ENCODE results near the gene TBC1D1. TPM values are rescaled to one million over a fixed set of nuclear protein-coding genes. Genes with fewer than 3 reads are reported as not detected.

TBC1D1 gene
- total and polyA plus RNA-seq, 5 donors = 86.7 to 134 (median 116) TPM

DNA sequence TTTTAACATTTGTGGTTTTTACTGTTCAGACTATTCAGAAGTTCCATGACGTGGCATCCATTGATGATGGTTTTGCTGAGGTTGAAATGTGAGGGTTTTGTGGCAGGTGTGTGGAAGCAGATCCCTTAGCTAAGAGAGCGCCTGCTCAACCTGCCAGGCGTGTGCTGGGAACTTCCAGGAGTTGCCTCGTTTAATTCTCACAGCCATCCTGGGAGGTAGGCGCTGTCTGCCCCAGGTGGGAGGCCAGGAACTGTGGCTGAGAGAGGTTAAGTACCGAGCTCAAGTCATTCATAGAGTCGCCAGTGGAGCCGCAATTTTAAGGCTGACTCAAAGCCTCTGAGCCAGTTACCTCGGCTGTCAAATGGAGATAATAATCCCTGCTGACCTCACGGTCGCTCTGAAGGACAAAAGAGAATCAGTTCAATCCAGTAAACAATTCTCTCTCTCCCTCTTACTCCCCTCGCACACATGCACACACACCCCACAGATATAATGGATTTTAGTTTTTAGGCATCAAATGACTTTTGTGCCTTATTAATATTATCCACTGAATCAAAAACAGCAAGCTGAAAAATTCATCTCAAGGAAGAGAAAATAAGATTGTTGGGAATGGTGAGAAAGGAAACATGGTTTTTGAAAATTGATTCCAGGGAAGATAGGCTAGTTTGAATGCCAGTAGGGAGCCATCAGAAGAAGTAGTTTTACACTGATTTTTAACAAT lies 240.6 kb downstream of the TBC1D1 start:
- Histone ChIP-seq H3K9me3 (ENCODE audit: control insufficient read depth, low read length) (no peaks in the 10 kb centered on the region), H3K4me3 (ENCODE audit: low read length) (no peak overlapping the region), H3K4me1 (ENCODE audit: control insufficient read depth, insufficient read depth, low read length) (peaks cover 7% of the 10 kb centered on the region), H3K27ac (ENCODE audit: low read length) (peak overlapping the region; percentile 30), H3K27me3 (ENCODE audit: control insufficient read depth, insufficient read depth) (no peaks in the 10 kb centered on the region)
- intact Hi-C loops (cut with DNase I) = no loop called here
- 65% methylated on average over 12 of the region's 12 CpGs for WGBS
- DNase-seq = no peak
- peak in 1 of 2 donors; percentile 12 for ATAC-seq

DNA sequence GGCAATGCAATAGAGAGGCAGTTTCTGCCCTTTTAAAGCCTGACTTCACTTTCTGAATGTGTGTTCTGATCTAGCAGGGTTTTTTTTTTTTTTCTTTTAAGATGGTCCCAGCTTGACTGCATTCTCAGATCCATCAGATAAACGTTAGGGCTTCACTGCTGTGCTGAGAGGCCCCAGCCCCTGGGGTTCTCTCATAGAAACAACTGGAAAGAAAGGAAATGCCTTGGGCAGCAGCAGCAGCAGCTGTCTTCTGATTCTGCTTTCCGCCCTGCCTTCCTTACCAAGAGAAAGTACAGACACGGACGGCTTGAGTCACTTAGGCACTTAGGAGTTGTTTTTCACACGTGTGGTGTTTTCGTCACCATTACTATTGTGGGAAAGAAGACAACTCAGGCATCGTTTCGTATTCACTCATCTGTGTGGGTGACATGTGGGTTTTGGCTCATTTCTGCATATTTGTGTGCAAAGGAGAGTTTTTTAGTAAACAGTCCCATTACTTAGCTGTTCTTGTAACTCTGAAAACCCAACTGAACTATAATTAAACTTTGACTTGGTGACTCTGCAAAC lies 241.3 kb downstream of the TBC1D1 start:
- DNase-seq = peak in 1 of 3 donors; percentile 59
- peak overlapping the region; percentile 84 for H3K27ac ChIP-seq (ENCODE audit: low read length)
- H3K9me3 ChIP-seq (ENCODE audit: control insufficient read depth, low read length) = no peaks in the 10 kb centered on the region
- WGBS = 9% methylated on average over 8 of the region's 8 CpGs
- no peaks in the 10 kb centered on the region for H3K27me3 ChIP-seq (ENCODE audit: control insufficient read depth, insufficient read depth)
- H3K4me3 ChIP-seq (ENCODE audit: low read length) = no peak overlapping the region
- H3K4me1 ChIP-seq (ENCODE audit: control insufficient read depth, insufficient read depth, low read length) = peaks cover 7% of the 10 kb centered on the region
- intact Hi-C loops (cut with DNase I) = no loop called here
- peak; percentile 69 to 72 for ATAC-seq

DNA sequence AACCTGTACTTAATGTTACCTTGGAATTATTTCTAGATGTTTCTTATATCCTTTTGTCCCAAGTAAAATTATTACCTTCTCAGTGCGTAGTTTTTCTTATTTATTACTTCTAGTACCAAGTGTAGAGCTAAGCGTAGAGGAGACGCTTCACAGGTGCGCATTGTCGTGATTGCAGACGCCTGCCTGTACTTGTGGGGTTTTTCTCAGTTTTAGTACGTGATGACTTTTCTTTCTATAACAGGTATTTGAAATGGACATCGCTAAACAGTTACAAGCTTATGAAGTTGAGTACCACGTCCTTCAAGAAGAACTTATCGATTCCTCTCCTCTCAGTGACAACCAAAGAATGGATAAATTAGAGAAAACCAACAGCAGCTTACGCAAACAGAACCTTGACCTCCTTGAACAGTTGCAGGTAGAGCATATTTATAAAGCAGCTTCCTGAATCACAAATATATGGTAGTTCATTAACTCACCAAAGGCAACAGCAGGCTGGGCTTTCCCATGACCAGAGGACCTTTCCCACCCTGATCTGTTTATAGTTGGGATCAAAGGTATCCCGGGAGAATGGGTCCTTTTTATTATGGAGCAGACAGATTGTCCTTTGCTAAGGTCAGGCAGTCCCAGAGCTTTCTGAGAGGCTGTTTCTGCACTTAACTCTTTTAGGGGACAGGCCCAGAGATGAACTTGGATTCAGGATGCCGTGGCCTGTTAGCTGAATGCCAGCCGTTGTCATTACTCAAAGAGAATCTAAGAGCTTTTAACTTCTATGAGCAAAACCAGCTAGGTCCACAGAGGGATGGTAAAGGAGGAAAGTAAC lies 242.2 kb downstream of the TBC1D1 start:
- no peaks in the 10 kb centered on the region for H3K27me3 ChIP-seq (ENCODE audit: control insufficient read depth, insufficient read depth)
- ATAC-seq = no peak
- no peak for DNase-seq
- no peak overlapping the region for H3K4me3 ChIP-seq (ENCODE audit: low read length)
- H3K27ac ChIP-seq (ENCODE audit: low read length) = no peak overlapping the region
- 92% methylated on average over 14 of the region's 14 CpGs for WGBS
- H3K9me3 ChIP-seq (ENCODE audit: control insufficient read depth, low read length) = no peaks in the 10 kb centered on the region
- peaks cover 7% of the 10 kb centered on the region for H3K4me1 ChIP-seq (ENCODE audit: control insufficient read depth, insufficient read depth, low read length)
- intact Hi-C loops (cut with DNase I) = no loop called here

DNA sequence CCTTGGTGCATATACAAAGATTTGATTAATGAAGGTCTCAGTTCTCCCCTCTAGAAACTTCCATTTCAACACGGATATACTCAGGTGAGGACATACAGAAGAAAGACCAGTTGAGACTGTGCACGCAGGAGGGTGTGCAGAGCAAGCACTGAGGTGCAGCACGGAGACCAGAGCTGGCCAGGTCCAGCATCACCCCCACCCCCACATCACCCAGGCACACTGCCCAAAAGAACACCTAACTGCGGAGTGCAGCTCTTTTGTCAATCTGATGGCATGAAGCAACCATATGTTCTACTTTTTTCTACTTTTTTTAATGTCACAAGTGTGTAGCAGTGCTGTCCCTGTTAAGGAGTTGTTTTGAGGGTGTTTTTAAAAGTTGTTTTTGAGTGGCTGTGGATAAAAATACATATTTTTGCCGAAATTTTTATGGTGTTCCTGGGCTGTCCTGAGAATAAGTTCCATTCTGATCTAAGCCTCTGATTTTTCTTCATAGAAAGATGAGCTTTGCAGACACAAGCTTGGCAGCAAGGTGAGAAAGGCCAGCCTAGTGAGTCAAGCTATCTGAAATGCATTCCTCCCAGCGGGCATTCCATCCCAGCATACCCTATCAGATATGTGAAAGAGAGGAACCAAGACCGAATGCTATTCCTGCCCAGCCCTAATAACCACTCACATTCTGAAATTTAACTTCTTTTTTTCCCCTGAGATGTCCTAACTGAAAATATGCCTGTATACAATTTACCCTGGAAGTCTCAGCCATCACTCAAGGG lies 243.0 kb downstream of the TBC1D1 start:
- H3K4me3 ChIP-seq (ENCODE audit: low read length) = no peak overlapping the region
- intact Hi-C loops (cut with DNase I) = no loop called here
- peaks cover 7% of the 10 kb centered on the region for H3K4me1 ChIP-seq (ENCODE audit: control insufficient read depth, insufficient read depth, low read length)
- no peaks in the 10 kb centered on the region for H3K27me3 ChIP-seq (ENCODE audit: control insufficient read depth, insufficient read depth)
- WGBS = 76% methylated on average over 7 of the region's 7 CpGs
- ATAC-seq = peak in 1 of 2 donors; percentile 20
- no peak overlapping the region for H3K27ac ChIP-seq (ENCODE audit: low read length)
- H3K9me3 ChIP-seq (ENCODE audit: control insufficient read depth, low read length) = no peaks in the 10 kb centered on the region
- DNase-seq = no peak

DNA sequence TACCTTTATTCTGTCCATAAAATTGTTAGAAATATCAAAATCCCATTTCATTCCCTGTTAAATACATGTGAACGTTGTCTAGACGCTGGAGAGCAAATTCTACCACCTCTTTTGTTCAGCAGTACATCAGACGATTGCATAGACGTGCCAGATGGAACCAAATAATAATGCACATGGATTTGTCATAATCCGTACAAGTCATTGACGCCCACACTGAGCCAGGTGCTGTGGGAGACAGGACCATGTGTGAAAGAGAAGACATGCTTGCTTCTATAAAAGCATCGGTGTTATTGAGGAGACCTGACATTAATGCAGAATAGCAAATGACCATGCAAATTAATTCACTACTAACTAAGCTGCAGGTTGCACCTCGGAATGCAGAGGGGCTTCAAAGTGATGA lies 244.3 kb downstream of the TBC1D1 start:
- Histone ChIP-seq H3K4me1 (ENCODE audit: control insufficient read depth, insufficient read depth, low read length) (peaks cover 7% of the 10 kb centered on the region), H3K27me3 (ENCODE audit: control insufficient read depth, insufficient read depth) (no peaks in the 10 kb centered on the region), H3K27ac (ENCODE audit: low read length) (no peak overlapping the region), H3K9me3 (ENCODE audit: control insufficient read depth, low read length) (no peaks in the 10 kb centered on the region), H3K4me3 (ENCODE audit: low read length) (no peak overlapping the region)
- ATAC-seq (no peak), DNase-seq (no peak)
- intact Hi-C loops (cut with DNase I) = no loop called here
- 96% methylated on average over 8 of the region's 8 CpGs for WGBS

DNA sequence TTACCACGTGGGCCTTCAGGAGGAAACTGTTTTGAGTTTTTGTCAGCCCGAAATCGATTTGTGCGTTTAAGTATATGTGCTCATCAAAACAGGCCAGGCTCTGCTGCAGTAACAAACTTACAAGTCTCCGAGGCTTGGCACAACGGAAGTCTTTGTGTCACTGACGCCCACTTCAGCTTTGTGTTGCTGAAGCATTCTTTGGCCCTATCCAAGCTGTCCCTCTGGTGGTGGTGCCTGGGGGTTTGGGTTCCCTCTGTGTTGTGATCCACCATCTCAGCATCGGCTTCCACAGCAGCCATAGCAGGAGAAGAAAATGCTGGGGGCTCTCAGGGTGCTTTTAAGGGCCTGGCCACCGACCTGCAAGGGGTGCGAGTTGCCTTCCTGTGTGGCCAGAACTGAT lies 245.7 kb downstream of the TBC1D1 start:
- no peaks in the 10 kb centered on the region for H3K9me3 ChIP-seq (ENCODE audit: control insufficient read depth, low read length)
- DNase-seq (no peak), ATAC-seq (no peak)
- WGBS = 90% methylated on average over 10 of the region's 10 CpGs
- no peak overlapping the region for H3K27ac ChIP-seq (ENCODE audit: low read length)
- H3K4me1 ChIP-seq (ENCODE audit: control insufficient read depth, insufficient read depth, low read length) = peaks cover 3% of the 10 kb centered on the region
- no peaks in the 10 kb centered on the region for H3K27me3 ChIP-seq (ENCODE audit: control insufficient read depth, insufficient read depth)
- intact Hi-C loops (cut with DNase I) = no loop called here
- no peak overlapping the region for H3K4me3 ChIP-seq (ENCODE audit: low read length)

DNA sequence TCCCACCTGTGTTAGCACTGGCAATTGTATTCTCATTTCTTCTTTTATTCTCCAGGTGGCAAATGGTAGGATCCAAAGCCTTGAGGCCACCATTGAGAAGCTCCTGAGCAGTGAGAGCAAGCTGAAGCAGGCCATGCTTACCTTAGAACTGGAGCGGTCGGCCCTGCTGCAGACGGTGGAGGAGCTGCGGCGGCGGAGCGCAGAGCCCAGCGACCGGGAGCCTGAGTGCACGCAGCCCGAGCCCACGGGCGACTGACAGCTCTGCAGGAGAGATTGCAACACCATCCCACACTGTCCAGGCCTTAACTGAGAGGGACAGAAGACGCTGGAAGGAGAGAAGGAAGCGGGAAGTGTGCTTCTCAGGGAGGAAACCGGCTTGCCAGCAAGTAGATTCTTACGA lies 246.2 kb downstream of the TBC1D1 start:
- DNase-seq (peak in 1 of 3 donors; percentile 47), ATAC-seq (peak in 1 of 2 donors; percentile 10)
- Histone ChIP-seq H3K9me3 (ENCODE audit: control insufficient read depth, low read length) (no peaks in the 10 kb centered on the region), H3K27ac (ENCODE audit: low read length) (no peak overlapping the region), H3K4me1 (ENCODE audit: control insufficient read depth, insufficient read depth, low read length) (peaks cover 3% of the 10 kb centered on the region), H3K27me3 (ENCODE audit: control insufficient read depth, insufficient read depth) (no peaks in the 10 kb centered on the region), H3K4me3 (ENCODE audit: low read length) (no peak overlapping the region)
- intact Hi-C loops (cut with DNase I) = no loop called here
- WGBS = 89% methylated on average over 17 of the region's 17 CpGs

DNA sequence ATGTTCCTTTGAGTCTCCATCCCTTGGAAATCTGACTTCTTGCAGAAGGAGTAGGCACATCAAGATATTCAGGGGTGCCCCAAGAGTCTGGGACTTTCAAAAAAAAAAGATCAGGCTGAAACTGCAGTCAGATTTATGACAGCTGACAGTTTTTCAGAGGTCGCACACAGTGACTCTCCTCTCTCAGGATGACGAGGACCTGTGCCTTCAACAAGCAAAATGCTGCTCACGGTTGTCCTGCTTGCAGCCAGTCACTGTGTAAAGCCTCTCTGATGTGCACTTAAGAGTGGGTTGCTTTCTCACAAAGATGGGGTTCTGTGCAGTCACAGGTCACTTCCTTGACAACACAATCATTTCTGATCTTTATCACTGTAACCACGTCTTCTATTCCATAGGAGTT lies 247.5 kb downstream of the TBC1D1 start:
- Histone ChIP-seq H3K27ac (ENCODE audit: low read length) (no peak overlapping the region), H3K9me3 (ENCODE audit: control insufficient read depth, low read length) (no peaks in the 10 kb centered on the region), H3K4me3 (ENCODE audit: low read length) (no peak overlapping the region), H3K4me1 (ENCODE audit: control insufficient read depth, insufficient read depth, low read length) (no peaks in the 10 kb centered on the region), H3K27me3 (ENCODE audit: control insufficient read depth, insufficient read depth) (no peaks in the 10 kb centered on the region)
- WGBS = 90% methylated on average over 4 of the region's 4 CpGs
- no peak for DNase-seq
- intact Hi-C loops (cut with DNase I) = no loop called here
- ATAC-seq = no peak

DNA sequence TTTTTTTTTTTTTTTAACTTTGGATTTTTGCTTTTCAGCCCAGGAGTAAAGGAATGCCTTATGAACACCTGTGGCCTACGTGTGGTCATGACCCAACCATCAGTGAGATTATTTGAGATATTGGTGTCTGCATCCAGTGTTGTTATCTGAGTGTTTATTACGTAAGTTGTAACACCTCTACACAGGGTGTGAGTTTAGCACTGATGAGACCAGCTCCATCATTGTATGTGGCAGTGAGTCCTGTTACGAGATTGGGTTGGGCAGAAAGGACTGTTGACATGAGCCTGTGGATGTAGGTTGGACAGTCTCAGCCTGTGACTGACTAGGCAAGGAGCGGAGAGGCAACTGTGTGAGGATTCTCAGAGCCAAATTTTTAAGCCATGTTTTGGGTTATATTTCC lies 248.3 kb downstream of the TBC1D1 start:
- no peak for ATAC-seq
- Histone ChIP-seq H3K27me3 (ENCODE audit: control insufficient read depth, insufficient read depth) (no peaks in the 10 kb centered on the region), H3K4me1 (ENCODE audit: control insufficient read depth, insufficient read depth, low read length) (no peaks in the 10 kb centered on the region), H3K4me3 (ENCODE audit: low read length) (no peak overlapping the region), H3K27ac (ENCODE audit: low read length) (no peak overlapping the region), H3K9me3 (ENCODE audit: control insufficient read depth, low read length) (no peaks in the 10 kb centered on the region)
- intact Hi-C loops (cut with DNase I) = no loop called here
- WGBS = 96% methylated on average over 4 of the region's 4 CpGs
- no peak for DNase-seq

DNA sequence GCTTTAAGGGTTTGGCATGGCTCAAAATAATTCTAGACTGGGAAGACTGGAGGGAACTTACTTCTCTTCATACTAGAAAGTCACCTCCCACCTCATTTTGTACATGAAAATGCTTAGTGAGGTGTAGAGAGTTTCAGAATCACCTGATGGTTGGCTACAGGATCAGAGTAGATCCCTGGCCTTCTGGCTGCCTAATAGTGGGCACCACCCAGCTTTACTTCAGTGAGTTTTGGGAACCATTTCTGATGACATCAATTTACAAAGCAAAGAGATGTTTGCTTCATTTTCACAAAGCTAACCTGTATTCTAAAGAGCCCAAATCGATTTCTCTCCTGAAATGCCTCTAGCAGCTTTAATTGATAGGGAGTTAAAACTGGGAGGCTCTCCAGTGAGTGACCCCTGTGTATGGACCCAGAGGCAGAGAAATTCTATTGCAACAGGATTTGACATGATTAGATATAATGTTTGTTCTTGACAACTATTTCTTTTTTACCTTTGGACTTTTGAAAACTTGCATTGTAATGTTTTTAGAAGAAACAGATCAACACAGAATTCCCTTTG lies 249.8 kb downstream of the TBC1D1 start:
- Histone ChIP-seq H3K4me1 (ENCODE audit: control insufficient read depth, insufficient read depth, low read length) (peaks cover 3% of the 10 kb centered on the region), H3K27me3 (ENCODE audit: control insufficient read depth, insufficient read depth) (no peaks in the 10 kb centered on the region), H3K9me3 (ENCODE audit: control insufficient read depth, low read length) (no peaks in the 10 kb centered on the region), H3K27ac (ENCODE audit: low read length) (no peak overlapping the region), H3K4me3 (ENCODE audit: low read length) (no peak overlapping the region)
- DNase-seq = no peak
- 86% methylated on average over 1 of the region's 1 CpG for WGBS
- intact Hi-C loops (cut with DNase I) = no loop called here
- no peak for ATAC-seq
